HG03378 (cell line): Measurements from ENCODE around the gene SLC4A9.
"Not testable (repeated sequence)": the region's sequence is repeated elsewhere in the genome, so short reads cannot be mapped to it uniquely, and the experiment has no call there.

Experiments
- ATAC-seq: cut with Tn5 transposase; IDR thresholded peaks from one replicate; pipeline ENCODE4 v1.9.1; 2021; ENCODE audit warnings: mild to moderate bottlenecking, moderate library complexity; ENCODE audit not compliant: unreplicated experiment

Gene SLC4A9

DNA sequence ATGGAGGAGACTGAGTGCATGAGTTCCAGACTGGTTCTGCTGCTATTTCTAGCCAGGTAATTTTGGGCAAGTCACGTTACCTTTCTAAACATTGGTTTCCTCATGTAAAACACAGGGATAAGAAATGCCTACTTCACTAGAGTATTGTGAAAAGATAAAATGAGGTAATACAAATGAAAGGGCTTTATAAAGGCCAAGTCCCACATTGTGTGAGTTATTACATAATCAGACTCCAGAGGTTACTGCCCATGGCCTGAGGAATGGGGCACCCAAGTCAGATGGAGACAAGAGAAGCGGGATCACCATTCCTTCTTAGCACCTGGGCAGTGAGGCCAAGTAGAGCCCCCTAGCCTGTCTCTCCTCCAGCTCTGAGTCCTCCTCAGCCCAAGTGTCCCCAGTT, 21.1 kb upstream of the SLC4A9 start:
- ATAC-seq = no peak

DNA sequence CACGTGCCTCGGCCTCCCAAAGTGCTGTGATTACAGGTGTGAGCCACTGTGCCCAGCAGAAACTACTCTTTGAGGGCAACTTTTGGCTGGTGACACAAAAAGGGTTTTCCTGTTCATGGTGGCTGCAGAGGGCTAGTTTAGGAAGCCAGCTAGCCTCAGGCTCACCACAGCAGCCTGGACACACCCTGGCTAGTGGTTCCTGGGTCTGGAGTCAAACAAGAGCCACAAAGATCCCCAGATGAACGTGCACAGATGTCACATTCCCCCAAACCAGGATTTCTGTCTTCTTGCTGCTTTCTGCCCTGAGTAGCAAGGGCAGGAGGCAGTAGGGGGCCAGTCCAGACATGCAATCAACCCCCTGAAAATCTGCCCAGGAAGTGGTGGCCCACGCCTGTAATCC, 20.4 kb upstream of the SLC4A9 start:
- no peak for ATAC-seq

DNA sequence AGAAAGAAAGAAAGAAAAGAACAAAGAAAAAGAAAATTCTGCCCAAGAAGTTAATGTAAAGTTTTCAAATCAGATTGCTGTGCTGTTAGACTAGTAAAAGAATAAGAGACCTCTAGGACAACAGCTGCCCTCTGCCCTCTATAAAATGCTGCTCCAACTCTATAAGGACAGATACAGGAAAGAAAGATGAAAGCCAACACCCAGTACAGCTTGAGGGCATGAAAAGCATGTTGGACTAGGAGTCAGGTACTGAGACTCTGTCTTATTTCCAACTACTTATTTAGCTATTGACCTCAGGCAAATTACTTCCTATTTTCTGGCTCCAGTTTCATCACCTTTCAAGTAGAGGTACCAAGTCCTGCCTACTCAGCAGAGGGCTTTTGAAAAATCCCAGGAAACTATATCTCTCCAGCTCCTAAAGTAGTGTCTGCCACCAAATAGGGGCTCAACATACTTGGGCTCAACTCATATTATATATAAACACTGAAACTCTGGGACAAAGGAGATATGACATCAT, 19.3 kb upstream of the SLC4A9 start:
- no peak for ATAC-seq

DNA sequence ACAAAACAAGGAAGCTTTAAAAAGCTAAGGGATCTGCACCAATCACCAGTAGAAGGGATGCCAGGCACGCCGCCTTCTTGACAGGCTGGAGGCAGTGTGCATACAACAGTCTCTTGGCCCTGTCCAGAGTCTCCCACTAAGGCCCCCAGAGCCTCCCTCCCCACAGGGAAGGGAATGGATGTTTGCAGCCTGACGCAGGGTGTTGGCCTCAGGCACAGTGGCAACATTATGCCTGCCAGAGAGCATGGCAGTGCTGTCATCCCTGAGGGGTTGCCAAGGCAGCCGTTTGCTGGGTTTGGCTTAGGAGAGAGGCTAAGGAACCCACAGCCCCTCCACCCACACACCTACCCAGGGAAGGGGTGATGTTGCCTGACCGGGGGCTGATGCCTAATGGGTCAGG, 18.4 kb upstream of the SLC4A9 start:
- no peak for ATAC-seq

DNA sequence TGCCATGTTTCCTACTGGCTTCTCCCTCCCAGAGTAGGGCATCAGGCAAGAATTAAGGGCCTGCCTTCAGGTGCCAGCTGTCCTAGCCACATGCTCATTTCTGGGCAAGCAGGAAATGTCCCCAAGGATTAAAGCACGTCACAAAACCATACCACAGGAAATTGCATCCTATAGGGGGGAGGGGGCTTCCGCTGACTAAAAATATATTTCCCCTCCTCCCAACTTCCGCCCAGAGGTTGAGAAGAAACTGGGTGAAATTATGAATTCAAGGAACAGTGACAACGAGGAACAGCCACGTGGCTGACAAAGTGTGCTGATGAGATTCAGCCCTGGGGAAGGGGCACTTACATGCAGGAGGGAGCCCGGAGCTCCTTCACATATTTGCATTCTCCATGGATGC, 17.7 kb upstream of the SLC4A9 start:
- no peak for ATAC-seq

DNA sequence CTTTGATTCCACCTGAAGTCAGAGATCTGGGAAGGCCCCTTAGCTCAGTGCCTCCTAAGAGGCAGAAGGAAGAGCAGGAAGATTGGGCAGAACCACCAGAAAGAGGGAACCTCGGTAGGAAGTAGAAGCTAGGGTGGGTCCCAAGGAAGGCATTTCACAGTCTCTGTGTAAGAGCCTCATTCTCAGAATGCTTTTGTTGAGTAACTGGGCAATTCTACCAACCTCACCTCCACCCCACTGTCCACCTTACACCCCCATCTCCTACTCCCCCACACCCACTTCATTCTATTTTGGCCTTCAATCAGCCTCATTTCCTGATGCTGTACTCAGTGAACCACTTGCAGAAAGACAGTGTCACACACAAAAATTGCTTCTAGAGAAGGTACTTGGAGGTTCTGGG, 17.1 kb upstream of the SLC4A9 start:
- no peak for ATAC-seq

DNA sequence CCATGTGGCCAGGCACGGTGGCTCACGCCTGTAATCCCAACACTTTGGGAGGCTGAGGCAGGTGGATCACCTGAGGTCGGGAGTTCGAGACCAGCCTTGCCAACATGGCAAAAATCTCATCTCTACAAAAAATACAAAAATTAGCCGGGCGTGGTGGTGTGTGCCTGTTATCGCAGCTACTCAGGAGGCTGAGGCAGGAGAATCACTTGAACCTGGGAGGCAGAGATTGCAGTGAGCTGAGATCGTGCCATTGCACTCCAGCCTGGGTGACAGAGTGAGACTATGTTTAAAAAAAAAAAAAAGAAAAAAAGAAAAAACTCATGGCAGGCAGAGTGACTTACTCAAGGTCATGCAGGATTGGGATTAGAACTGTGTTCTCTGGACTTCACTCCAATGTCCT, 16.1 kb upstream of the SLC4A9 start:
- ATAC-seq = not testable (repeated sequence)

DNA sequence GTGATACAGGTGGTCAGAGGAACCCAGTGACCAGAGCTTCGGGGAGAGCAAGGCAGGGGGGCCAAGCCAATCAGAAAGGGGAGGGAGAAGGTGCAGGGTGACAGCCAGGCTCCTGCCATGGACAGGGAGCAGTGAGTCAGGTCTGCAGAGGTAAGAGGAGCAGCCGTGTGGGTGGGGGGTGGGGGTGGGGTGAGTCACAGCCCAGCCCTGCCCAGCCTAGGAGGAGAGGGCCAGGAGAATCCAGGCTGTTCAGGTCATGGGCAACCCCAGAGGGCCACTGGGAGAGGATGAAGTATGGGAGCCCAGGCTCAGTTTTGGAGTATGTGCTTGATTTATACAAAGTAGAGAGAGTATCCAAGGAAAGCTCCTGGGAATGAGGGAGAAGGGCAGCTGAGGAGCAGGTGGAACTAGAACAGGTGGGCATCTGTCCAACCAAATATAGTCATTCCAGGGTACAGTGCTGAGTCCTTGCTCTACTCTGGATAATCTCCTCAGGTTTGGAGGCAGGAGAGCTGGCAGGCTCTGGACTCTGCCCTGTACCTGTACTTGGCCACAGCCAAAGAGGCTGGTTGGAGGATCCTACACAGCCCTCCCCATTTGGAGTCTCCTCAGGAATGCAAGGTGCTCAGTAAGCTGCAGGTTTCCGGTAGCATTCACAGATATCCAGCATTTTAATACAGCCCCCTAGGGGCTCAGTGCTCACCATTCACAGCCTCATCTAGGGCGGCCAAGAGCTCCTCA, 15.1 kb upstream of the SLC4A9 start:
- no peak for ATAC-seq

DNA sequence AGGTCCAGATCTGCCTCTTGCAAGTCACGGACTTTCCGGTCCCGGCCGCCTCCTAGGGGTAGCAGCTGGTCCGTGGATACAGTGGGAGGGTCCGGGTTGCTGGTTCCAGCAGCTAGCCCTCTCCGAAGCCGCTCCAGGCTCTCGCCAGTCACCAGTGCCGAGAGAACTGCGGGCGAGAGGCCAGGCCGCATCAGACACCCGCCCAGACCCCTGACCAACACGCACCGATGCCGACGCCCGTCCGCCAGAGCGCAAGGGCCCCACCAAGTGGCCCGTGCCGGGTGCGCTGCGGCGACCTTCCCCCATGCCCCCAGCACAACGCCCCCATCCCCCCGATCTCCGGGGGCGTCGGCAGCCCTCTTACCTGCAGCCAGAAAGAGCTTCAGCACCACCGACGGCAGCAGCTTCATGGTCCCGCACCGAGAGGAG, 14.1 kb upstream of the SLC4A9 start:
- peak; percentile 12 for ATAC-seq

DNA sequence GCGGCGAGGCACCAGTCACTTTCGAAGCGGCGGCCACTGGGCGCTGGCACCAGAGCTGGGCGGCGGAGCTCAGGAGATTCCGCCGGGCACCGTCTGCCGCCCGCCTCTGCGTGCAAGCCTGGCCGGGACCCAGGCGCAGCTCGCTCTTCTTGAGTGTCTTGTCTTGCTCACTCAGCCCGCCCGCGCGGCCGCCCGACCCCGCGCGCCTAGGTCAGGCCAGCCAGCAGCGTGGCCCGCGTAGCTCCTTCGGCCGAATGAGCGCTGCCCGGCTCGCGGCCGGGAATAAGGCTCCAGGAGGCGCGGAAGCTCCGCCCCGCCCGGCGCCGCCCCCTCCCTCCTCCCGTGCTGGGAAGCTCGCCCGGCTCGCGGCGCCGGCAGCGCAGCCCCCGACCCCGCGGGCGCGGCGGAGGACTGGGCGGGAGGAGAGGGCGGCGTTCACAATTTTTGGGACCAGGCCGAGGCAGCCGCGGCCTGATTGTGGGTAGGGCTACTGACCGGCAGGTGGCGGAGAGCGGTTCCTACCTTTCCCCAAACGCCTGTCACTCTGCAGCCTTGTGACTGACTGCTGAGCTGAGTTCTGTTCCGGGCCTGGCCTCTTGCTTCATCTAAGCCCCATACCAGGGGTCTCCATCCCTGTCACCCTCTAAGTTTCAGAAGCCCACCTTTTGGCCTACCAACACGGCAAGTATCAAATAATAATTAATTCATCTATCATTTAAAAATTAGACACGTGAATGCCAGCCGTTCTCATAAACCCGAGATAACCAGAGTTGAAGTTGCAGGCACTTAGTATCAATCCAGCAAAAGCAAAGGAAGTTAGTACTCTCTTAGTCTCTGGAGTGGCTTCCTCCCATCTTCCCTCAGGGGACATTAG, 13.4 kb upstream of the SLC4A9 start, which contains the start of gene HBEGF:
Gene HBEGF, minus strand, starts transcription at position 256 of the 874 bp plus-strand sequence. CDS start 275 bp downstream, outside the sequence.
- peak; percentile 59 for ATAC-seq

DNA sequence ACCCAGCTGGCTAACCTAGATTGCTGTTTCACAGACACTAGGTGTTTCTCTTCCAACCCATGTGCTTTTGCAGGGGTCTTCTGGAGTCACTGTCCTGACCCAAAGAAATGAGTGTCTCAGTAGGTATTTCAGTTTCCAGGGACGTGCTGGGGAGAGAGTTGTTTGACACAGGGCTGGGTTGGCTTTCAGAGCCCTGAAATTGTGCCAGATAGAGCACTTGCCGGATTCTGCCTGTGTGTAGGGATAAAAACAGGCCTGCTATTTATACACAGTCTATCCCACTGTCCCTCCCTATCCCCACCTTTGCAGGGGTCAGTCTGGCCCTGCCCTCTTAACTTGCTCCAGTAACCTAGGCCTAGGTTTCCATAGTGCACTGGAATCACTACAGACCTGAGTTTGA, 12.6 kb upstream of the SLC4A9 start:
- ATAC-seq = no peak

DNA sequence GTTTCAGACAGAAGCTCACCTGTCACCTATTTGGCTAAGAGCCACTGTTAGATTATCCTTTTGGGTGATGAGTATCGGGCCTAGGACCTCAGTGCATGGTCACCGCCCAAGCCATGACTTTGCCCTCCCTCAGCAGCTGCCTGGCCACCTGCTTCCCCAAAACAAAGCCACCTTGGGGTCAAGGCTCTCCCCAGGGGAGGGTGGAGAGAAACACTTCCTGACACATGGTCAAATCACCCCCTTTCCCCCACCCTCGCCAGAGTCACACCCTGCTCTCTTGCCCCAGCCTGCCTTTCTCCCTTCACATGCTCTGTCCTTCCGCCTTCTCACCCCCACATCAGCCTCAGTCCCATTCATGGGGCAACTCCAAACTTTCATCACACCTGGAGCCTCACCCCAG, 11.9 kb upstream of the SLC4A9 start:
- ATAC-seq = no peak

DNA sequence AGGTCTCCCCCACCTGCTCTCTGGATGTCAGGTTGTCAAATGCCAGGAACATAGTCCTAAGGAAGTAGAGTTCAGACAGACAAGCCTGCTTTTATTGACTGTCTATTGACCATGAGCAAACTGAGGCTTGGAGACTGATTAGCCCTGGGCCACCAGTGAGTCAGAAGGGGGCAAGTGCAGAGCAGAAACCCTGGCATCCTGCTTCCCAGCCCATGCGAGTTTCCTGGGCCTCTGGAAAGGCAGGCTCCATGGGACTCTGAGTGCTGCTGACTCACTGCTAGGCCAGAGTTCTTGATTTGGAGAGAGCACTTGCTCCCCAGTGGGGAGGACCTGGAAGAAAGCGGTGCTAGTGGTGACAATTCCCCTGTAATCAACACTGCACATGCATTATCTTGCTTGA, 10.8 kb upstream of the SLC4A9 start:
- ATAC-seq = no peak

DNA sequence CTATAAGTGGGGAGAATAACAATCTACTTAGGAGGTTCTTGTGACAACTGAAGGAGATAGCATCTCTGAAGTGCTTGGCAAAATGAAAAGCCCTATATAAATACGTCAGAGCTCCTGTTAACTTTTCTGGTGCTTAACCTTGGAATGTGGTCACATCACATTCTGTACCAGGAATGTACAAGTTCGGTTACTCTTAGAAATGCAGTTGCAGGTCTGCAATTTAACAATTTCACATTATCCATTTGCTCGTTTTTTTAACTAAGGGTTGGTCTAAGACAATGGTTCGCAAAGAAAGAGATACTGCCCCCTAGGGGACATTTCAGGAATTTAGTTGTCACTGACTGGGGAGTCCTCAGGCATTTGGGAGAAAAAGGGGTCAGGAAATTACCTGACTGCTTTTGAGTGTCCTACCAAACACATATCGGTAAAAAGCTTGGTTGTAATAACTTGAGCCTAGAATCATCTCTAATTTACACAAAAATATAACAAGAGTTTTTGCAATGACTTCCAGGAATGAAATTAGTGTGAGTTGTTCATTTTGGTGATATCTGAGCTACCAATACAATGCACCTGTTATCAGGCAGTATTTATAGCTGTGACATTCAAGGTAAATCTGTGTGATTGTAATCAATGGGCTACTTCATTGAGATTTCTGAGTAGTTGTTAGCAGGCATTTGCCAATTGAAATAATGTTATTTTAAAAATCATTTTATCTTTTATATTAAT, 8.2 kb upstream of the SLC4A9 start:
- ATAC-seq = peak; percentile 61

DNA sequence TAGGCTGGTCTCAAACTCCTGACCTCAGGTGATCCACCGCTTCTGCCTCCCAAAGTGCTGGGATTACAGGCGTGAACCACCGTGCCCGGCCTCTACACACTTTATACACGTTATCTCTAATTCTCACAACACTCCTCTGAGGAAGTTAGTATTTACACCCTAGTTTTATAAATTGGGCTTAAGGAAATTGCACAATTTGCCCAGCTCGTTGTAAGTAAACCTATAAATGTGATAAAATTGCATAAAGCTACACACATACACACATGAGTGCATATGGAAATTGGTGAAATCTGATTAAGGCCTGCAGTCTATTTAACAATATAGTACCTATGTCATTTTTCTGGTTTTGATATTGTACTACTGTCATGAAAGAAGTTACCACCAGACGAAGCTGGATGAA, 4.4 kb upstream of the SLC4A9 start:
- ATAC-seq = no peak

DNA sequence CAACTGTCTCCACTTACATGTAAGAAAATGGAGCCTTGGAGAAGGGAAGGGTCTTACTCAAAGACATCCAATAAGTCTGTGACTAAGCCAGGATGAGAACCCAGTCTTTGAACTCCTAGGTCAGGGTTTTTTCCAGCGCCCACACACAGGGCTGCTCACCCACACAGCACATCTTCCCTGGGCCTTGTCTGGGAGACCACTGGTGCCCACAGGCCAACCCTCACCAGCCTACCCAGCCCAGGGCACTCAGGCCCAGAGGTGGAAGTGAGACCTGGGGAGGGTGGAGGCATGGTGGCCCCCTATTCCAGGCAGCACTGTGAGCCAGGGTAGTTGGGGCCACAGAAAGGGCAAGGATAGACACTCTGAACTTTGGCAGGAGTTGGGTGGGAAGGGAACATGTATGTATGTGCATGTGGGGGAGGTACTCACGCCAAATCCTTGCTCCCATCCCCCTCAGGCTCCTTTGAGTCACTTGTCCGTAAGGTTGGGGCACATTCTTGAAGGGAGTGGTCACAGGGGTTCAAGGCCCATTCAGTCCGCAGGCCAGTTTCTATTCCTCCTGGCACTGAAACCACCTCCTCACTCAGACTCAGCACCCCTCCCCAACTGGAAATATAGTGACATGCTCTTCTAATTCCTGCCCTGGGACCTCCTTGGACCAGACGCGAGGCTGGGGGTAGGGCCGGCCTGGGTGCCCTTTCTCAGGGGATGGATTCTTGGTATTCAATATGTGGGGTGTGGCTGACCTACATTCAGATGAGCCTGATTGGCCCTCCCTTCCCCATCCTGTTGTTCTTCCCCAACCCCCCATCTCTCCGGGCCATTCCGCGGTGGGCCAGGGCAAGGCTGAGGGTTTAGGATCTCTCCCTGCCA, 2.9 kb upstream of the SLC4A9 start:
- peak; percentile 20 for ATAC-seq

DNA sequence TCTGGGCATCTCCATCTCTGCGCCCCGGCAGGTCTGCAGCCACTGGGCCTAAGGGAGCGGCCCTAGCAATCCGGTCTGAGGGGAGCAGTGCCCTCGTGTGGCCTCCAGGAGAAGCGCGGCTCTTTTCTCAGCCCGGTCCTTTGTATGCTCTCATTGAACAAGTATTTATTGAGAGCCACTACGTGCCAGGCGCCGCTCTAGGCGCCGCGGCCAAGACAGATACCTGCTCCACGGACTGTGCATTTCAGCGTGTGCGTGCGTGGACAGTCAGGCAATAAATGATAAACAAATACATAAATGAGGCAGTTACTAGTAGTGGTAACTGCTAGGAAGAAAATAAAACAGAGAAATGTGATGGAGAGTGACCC, 2.3 kb upstream of the SLC4A9 start:
- ATAC-seq = peak; percentile 87

DNA sequence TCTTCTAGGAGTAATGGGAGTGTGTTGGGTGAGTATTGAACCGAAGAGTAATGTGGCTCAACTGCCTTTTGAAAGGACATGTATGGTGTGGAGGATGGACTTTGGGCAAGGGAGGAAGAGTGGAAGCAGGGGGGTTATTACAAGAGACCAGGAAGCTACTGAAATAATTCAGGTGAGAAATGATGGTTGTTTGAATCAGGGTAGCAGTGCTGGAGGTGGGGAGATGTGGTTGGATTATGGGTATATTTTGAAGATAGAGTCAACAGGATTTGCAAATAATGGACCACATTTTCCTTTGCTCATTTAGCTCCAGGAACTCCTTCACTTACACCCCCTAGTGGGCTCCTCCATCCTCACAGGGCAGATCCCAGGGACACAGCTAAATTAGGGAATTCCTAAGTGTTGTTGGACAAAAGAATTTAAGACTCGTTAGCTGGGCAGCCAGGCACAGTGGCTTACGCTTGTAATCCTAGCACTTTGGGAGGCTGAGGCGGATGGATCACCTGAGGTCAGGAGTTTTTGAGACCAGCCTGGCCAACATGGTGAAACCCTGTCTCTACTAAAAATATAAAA, 1.2 kb upstream of the SLC4A9 start:
- no peak for ATAC-seq

DNA sequence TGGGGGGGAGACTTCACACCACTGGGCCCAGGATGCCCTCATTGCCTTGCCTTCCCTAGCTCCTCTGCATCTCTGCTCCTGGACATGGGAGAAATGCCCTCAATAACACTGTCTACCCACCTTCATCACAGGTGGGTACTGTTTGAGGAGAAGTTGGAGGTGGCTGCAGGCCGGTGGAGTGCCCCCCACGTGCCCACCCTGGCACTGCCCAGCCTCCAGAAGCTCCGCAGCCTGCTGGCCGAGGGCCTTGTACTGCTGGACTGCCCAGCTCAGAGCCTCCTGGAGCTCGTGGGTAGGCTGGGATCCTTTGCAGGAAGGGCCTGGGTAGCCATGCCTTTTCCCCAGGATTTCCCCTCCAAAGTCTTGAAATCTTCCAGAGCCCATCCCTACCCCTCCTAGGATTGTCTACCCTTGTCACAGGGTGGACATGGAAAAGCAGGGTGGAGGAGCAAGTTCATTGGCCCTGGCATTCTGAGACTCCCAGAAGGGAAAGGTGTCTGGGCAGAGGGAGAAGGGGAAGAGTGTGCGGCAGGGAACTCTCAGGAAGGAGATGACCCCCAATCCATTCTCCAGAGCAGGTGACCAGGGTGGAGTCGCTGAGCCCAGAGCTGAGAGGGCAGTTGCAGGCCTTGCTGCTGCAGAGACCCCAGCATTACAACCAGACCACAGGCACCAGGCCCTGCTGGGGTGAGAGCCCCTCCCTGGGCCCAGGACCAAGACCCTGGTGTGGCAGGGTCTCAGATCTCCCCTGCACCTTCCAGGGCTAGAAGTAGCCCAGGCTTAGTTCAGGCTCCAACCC, 886 bp downstream of the SLC4A9 start:
- ATAC-seq = no peak
